SU-DHL-6 (cell line): ENCODE results near the gene TMEM192.

Experiments
- H2AFZ ChIP-seq: fragments of 200-600 bp; sonication (generic); 2 replicates; pipeline ENCODE4 v1.6.1; 2014; ENCODE audit warnings: low read depth, mild to moderate bottlenecking, moderate library complexity, mixed read lengths, antibody characterized with exemption, low read length; ENCODE audit not compliant: severe bottlenecking
- H3F3A ChIP-seq: fragments of 200-600 bp; shearing (Covaris generic); 2 replicates; pipeline ENCODE4 v1.6.0; 2016; ENCODE audit warnings: antibody characterized with exemption, mild to moderate bottlenecking; ENCODE audit not compliant: insufficient read depth
- H3K27ac ChIP-seq: fragments of 200-600 bp; sonication (generic); 2 replicates; pipeline ENCODE4 v1.5.1; 2016; ENCODE audit warnings: low read depth, mild to moderate bottlenecking, low read length, moderate library complexity, mixed read lengths
- H3K27me3 ChIP-seq: fragments of 200-600 bp; sonication (generic), shearing (Covaris generic); 2 replicates; pipeline ENCODE4 v1.6.0; 2014; ENCODE audit warnings: mild to moderate bottlenecking, low read length
- H3K36me3 ChIP-seq: fragments of 200-600 bp; sonication (generic); 2 replicates; pipeline ENCODE4 v1.6.1; 2014; ENCODE audit warnings: mild to moderate bottlenecking, low read length, mixed read lengths
- H3K4me2 ChIP-seq: fragments of 300-600, 200-600 bp; shearing (Covaris generic), sonication (generic); 2 replicates; pipeline ENCODE4 v1.6.0; 2014; ENCODE audit warnings: low read length, low read depth, mild to moderate bottlenecking; ENCODE audit not compliant: poor library complexity, severe bottlenecking
- H3K4me3 ChIP-seq: fragments of 200-600 bp; sonication (generic); 2 replicates; pipeline ENCODE4 v1.5.1; 2014; ENCODE audit warnings: antibody characterized with exemption, low read length, mild to moderate bottlenecking, mixed read lengths; ENCODE audit not compliant: insufficient read depth, poor library complexity, severe bottlenecking
- H3K79me2 ChIP-seq: fragments of 200-600 bp; sonication (generic); 2 replicates; pipeline ENCODE4 v1.6.1; 2014; ENCODE audit warnings: mild to moderate bottlenecking, low read length, moderate library complexity; ENCODE audit not compliant: insufficient read depth
- H3K9ac ChIP-seq: fragments of 200-600 bp; sonication (generic); 2 replicates; pipeline ENCODE4 v1.7.0; 2014; ENCODE audit warnings: mild to moderate bottlenecking, low read length
- H3K9me2 ChIP-seq: fragments of 200-600 bp; sonication (generic); replicated peaks from 2 replicates; pipeline ENCODE4 v1.6.1; 2014; ENCODE audit warnings: low read length; ENCODE audit not compliant: insufficient read depth
- H3K9me3 ChIP-seq: fragments of 200-600 bp; sonication (generic); 2 replicates; pipeline ENCODE4 v1.6.1; 2014; ENCODE audit warnings: low read length, mixed read lengths; ENCODE audit not compliant: insufficient read depth
- H4K20me1 ChIP-seq: fragments of 200-600 bp; sonication (generic); 2 replicates; pipeline ENCODE4 v1.6.1; 2014; ENCODE audit warnings: low read depth, mild to moderate bottlenecking, antibody characterized with exemption, low read length, moderate library complexity, mixed read lengths
- EZH2phosphoT487 ChIP-seq: fragments of 200-600 bp; sonication (generic), shearing (Covaris generic); conservative IDR thresholded peaks from 2 replicates; pipeline ENCODE4 v1.6.1; 2018; ENCODE audit warnings: mild to moderate bottlenecking, antibody characterized with exemption, low read length, moderate library complexity, mixed read lengths
- TF ChIP-seq, protein P1 (sequence below): fragments of 200-600 bp; sonication (generic); IDR thresholded peaks from one replicate; pipeline ENCODE4 v1.5.1; 2017; ENCODE audit warnings: antibody characterized with exemption, mild to moderate bottlenecking, low read length, moderate library complexity; ENCODE audit not compliant: insufficient read depth, poor library complexity, severe bottlenecking

TMEM192 gene

GRCh38 chr4:165154482-165154881, 41.8 kb upstream of the TMEM192 start:
- Histone ChIP-seq H3K27me3 (no peaks in the 10 kb centered on the region), H4K20me1 (no peaks in the 10 kb centered on the region), H3K27ac (no peak overlapping the region), H3K9me3 (no peaks in the 10 kb centered on the region), H3K4me2 (no peak overlapping the region), H3K36me3 (no peaks in the 10 kb centered on the region), H3K9me2 (no peaks in the 10 kb centered on the region), H3K9ac (no peak overlapping the region), H3F3A (no peaks in the 10 kb centered on the region), H2AFZ (no peak overlapping the region), H3K4me3 (no peak overlapping the region), H3K79me2 (no peaks in the 10 kb centered on the region)
- TF ChIP-seq, protein P1, sequence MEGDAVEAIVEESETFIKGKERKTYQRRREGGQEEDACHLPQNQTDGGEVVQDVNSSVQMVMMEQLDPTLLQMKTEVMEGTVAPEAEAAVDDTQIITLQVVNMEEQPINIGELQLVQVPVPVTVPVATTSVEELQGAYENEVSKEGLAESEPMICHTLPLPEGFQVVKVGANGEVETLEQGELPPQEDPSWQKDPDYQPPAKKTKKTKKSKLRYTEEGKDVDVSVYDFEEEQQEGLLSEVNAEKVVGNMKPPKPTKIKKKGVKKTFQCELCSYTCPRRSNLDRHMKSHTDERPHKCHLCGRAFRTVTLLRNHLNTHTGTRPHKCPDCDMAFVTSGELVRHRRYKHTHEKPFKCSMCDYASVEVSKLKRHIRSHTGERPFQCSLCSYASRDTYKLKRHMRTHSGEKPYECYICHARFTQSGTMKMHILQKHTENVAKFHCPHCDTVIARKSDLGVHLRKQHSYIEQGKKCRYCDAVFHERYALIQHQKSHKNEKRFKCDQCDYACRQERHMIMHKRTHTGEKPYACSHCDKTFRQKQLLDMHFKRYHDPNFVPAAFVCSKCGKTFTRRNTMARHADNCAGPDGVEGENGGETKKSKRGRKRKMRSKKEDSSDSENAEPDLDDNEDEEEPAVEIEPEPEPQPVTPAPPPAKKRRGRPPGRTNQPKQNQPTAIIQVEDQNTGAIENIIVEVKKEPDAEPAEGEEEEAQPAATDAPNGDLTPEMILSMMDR = no peak

DNA sequence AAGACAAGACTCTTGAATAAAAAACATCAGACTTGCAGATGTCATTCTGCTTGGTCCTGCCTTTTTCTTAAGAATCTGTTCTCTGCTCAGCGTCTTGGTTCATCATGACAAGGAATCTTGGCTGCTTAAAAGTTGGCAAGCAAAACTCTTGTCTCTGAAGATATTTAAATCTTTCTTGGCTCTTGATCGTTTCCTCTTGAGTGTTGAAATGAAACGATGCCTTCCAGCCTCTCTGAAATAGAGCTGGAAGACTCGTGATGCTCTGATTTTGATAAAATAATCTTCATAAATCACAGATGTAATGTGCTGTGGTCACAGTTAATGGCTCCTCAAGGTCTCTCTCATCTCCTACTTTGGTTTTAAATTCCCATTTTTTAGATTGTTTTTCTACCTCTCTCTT, 39.9 kb upstream of the TMEM192 start:
- no peaks in the 10 kb centered on the region for H3K36me3 ChIP-seq
- TF ChIP-seq, protein P1 = no peak
- TF ChIP-seq EZH2phosphoT487 = no peak
- H3K4me2 ChIP-seq = no peak overlapping the region
- no peaks in the 10 kb centered on the region for H3K27me3 ChIP-seq
- H3K4me3 ChIP-seq = no peak overlapping the region
- no peaks in the 10 kb centered on the region for H3K9me3 ChIP-seq
- H4K20me1 ChIP-seq = no peaks in the 10 kb centered on the region
- H3K9me2 ChIP-seq = no peaks in the 10 kb centered on the region
- H3K79me2 ChIP-seq = no peaks in the 10 kb centered on the region
- no peaks in the 10 kb centered on the region for H3F3A ChIP-seq
- no peak overlapping the region for H3K9ac ChIP-seq
- no peak overlapping the region for H3K27ac ChIP-seq
- no peak overlapping the region for H2AFZ ChIP-seq

GRCh38 chr4:165151734-165152133, 39.1 kb upstream of the TMEM192 start:
- Histone ChIP-seq H3K4me2 (no peak overlapping the region), H3K9ac (no peak overlapping the region), H3K27me3 (no peaks in the 10 kb centered on the region), H3K9me3 (no peaks in the 10 kb centered on the region), H3K9me2 (no peaks in the 10 kb centered on the region), H3K27ac (no peak overlapping the region), H4K20me1 (no peaks in the 10 kb centered on the region), H3K36me3 (no peaks in the 10 kb centered on the region), H3F3A (no peaks in the 10 kb centered on the region), H2AFZ (no peak overlapping the region), H3K79me2 (no peaks in the 10 kb centered on the region), H3K4me3 (no peak overlapping the region)
- TF ChIP-seq, protein P1 = no peak
- TF ChIP-seq EZH2phosphoT487 = no peak

DNA sequence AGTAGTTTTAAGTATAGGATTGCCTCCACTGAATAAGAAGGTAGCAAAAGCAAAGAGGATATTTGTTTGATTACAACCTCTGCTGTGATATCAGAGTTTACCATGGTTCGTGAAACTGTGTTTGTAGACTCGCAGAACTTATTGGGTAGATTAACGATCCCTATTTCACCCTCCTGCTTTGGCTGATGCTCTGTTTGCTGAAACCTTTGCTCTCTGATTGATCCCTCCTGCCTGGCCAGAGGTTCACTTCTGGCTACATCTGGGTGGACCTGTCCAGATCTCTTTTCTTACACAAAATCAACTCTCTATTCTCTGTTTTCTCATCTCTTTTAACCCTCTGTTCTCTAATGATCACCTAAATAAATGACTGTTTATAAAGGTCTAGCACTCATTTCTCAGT, 37.9 kb upstream of the TMEM192 start:
- no peak overlapping the region for H2AFZ ChIP-seq
- no peaks in the 10 kb centered on the region for H3K9me2 ChIP-seq
- H3K36me3 ChIP-seq = no peaks in the 10 kb centered on the region

More for the DNA sequence above, 37.9 kb upstream of the TMEM192 start:
- Histone ChIP-seq H3K4me2 (no peak overlapping the region), H3K9me3 (no peaks in the 10 kb centered on the region), H3K9ac (no peak overlapping the region), H4K20me1 (no peaks in the 10 kb centered on the region), H3K79me2 (no peaks in the 10 kb centered on the region), H3K27ac (no peak overlapping the region), H3K27me3 (no peaks in the 10 kb centered on the region), H3F3A (no peaks in the 10 kb centered on the region), H3K4me3 (no peak overlapping the region)
- TF ChIP-seq, protein P1 = no peak
- no peak for TF ChIP-seq EZH2phosphoT487
